Prostate gland (tissue), 2 donors: Measurements from ENCODE around the gene PIGU.
A peak's percentile ranks its signal among the peaks of the same experiment; 100 is the strongest.

Source experiments
- POLR2AphosphoS5 ChIP-seq: sonication (generic); formaldehyde crosslinking; IDR thresholded peaks from one replicate; pipeline ENCODE4 v1.6.1; 2017; ENCODE audit warnings: antibody characterized with exemption
- TF ChIP-seq, protein P1 (sequence below), 4 experiments: fragments of 200-600 bp in 2 of 4; fragments of 450-650 bp in 2 of 4; sonication (generic) in 2 of 4; IDR thresholded peaks; 1 replicate in 3 of 4; 2 replicates in 1 of 4; pipeline ENCODE4 v1.5.1; 2016 to 2019; ENCODE audit warnings: antibody characterized with exemption in 4 of 4, mild to moderate bottlenecking in 2 of 4, moderate library complexity in 2 of 4

DNA sequence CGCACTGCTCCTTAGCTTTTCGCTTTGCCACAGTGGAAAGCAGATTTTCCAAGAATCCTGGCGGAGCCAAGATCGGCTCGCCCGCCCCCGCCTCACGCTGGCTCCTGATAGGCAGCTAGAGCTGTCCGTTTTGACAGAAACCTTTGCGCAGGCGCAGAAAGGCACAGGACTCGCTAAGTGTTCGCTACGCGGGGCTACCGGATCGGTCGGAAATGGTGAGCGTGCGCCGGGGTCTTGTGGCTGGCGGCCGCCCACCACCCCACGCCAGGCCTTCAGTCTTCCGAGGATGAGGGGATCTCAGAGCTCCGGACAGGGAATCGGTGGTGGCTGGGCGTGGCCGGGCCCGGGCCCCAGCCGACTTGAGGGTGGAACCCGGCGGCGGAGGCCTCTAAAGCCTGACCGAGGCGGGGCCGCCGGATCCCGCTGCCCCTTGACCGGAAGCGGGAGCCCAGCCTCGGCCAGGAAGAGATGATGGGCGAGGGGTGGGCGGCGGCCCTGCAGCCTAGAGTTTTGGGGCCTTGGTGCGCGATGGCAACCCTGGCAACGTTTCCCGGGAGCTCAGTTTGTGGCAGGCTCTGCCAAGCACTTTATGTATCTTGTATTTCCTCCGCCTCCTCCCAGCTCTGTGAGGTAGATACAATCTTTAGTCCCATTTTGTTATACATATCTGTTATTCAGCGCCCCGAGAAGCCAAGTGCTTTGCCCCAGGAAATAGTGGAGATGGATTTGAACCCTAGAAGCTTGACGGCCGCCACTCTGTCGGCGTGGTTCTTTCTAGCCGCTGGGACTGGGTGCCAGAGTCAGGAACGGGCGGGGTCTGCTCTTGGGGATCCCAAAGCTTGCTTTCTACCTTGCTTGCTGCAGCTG, 160.4 kb downstream of the PIGU start, which contains the start of gene DYNLRB1:
- TF ChIP-seq, protein P1, sequence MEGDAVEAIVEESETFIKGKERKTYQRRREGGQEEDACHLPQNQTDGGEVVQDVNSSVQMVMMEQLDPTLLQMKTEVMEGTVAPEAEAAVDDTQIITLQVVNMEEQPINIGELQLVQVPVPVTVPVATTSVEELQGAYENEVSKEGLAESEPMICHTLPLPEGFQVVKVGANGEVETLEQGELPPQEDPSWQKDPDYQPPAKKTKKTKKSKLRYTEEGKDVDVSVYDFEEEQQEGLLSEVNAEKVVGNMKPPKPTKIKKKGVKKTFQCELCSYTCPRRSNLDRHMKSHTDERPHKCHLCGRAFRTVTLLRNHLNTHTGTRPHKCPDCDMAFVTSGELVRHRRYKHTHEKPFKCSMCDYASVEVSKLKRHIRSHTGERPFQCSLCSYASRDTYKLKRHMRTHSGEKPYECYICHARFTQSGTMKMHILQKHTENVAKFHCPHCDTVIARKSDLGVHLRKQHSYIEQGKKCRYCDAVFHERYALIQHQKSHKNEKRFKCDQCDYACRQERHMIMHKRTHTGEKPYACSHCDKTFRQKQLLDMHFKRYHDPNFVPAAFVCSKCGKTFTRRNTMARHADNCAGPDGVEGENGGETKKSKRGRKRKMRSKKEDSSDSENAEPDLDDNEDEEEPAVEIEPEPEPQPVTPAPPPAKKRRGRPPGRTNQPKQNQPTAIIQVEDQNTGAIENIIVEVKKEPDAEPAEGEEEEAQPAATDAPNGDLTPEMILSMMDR (IDR thresholded peaks at IDR 0.05) = peak in 1 of 4 experiments; percentile 23
- TF ChIP-seq POLR2AphosphoS5 = peak; percentile 96
